ENCODE measurements around the gene RPTOR. TPM values are rescaled to one million over a fixed set of nuclear protein-coding genes. Genes with fewer than 3 reads are reported as not detected.

RPTOR gene
- total RNA-seq, 1 donor from 2014 or later = 21.8 TPM

DNA sequence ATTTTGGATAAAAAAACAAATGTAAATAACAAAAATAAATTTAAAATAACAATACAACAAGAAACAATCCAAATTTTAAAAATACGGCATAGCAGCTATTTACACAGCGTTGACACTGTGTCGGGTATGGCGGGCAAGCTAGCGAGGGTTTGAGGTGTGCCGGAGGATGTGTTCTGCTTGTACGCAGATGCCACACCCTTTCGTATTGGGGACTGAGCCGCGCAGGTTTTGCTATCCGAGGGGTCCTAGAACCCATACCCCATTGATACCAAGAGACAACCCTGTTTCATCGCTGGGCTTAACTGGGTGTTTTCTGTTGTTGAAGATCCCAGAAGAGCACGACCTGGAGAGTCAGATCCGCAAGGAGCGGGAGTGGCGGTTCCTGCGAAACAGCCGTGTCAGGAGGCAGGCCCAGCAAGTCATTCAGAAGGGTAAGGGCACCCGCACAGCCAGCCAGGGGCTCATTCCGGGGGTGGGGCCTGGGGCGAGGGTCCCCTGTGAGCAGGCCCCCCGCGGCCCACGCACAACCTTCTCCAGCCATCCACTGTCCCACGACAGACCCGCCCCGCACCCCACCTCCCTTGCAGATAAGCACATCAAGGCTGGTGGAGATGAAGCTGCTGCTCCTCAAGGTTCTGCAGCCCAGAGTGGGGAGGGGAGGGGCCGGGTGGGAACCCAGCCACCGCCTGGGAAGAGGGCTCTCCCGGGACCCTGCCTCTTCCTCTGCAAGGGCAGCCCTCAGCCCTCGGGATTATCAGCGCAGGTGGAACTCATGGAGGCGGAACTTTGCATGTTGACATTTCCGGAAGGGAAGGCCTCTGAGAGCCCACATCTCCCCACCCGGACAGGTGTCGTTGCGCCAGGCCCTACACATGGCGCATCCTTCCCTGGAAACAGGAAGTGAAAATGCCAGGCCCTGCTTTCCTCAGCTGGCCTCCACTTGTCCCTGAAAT, 395.8 kb downstream of the RPTOR start:
- no peak overlapping the region for H3K27ac ChIP-seq (replicated peaks)

DNA sequence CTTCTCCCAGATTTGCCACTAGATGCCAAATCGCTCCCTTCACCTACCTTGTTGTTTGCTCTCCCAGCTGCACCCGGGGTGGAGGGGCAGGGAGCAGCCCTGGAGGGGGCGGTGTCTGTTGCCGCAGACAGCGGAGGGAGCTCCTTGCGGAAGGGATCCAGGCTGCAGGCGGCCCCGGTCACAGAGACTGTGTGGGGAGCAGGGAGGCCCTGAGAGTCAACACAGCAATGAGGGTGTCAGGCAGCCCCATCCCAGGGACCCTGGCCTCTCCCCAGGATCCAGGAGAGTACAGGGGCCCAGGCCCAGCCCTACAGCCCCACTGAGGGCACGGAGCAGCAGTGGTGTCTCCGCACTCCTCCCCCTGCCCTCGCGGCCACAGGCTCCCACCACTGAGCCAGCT, 396.5 kb downstream of the RPTOR start:
- no peaks in the 10 kb centered on the region for H3K27me3 ChIP-seq (ENCODE audit: low read depth)
- TF ChIP-seq, protein P1, sequence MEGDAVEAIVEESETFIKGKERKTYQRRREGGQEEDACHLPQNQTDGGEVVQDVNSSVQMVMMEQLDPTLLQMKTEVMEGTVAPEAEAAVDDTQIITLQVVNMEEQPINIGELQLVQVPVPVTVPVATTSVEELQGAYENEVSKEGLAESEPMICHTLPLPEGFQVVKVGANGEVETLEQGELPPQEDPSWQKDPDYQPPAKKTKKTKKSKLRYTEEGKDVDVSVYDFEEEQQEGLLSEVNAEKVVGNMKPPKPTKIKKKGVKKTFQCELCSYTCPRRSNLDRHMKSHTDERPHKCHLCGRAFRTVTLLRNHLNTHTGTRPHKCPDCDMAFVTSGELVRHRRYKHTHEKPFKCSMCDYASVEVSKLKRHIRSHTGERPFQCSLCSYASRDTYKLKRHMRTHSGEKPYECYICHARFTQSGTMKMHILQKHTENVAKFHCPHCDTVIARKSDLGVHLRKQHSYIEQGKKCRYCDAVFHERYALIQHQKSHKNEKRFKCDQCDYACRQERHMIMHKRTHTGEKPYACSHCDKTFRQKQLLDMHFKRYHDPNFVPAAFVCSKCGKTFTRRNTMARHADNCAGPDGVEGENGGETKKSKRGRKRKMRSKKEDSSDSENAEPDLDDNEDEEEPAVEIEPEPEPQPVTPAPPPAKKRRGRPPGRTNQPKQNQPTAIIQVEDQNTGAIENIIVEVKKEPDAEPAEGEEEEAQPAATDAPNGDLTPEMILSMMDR (IDR thresholded peaks at IDR 0.05; ENCODE audit: borderline replicate concordance) = no peak
- intact Hi-C loops (cut with micrococcal nuclease) = no loop called here
- H3K9me3 ChIP-seq (replicated peaks) = no peaks in the 10 kb centered on the region
- H3K27ac ChIP-seq (replicated peaks) = no peak overlapping the region
- H3K4me3 ChIP-seq = no peak overlapping the region
- peaks cover 30% of the 10 kb centered on the region for H3K36me3 ChIP-seq
- DNase-seq = no peak
- H3K4me1 ChIP-seq = peaks cover 23% of the 10 kb centered on the region

More for the DNA sequence above, 395.8 kb downstream of the RPTOR start:
- Histone ChIP-seq H3K4me1 (peaks cover 23% of the 10 kb centered on the region), H3K9me3 (replicated peaks) (no peaks in the 10 kb centered on the region), H3K4me3 (no peak overlapping the region), H3K36me3 (peaks cover 22% of the 10 kb centered on the region), H3K27me3 (ENCODE audit: low read depth) (no peaks in the 10 kb centered on the region)
- TF ChIP-seq, protein P1 (IDR thresholded peaks at IDR 0.05; ENCODE audit: borderline replicate concordance) = no peak
- intact Hi-C loops (cut with micrococcal nuclease) = no loop called here
- DNase-seq = no peak

DNA sequence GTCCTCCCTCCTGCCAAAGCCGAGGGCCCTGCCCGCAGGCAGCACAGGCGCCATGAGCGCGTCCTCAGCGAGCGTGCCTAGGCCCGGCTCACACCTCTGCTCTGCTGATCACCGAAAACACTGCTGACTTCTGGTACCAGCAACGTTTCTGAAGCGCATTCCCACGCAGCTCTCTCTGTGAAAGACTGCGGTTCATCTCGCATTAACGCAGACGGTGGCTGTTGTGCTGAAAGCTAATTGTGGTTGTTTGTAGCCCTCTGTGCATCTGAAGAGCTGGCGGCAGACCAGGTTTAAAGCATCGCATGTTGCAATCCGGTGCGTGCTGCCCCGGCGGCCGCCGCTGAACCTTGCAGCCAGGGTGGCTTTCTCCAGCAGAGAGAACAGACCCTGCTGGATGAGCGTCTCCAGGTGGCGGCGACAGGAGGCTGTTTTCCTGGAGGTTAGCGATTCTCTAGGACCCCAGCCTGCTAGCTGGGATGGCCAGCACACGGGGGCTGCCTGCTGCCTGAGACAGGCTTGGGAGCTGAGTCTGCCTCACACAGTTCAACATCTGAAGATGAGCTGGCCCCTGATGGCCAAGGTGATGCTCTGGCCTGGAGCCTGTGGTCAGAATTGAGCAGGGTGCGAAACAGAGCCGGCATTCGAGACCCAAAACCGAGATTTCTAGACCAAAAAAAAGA, 397.2 kb downstream of the RPTOR start:
- intact Hi-C loops (cut with micrococcal nuclease) = no loop called here
- H3K27me3 ChIP-seq (ENCODE audit: low read depth) = no peaks in the 10 kb centered on the region
- peak overlapping the region; percentile 38 for H3K27ac ChIP-seq (replicated peaks)
- TF ChIP-seq, protein P1 (IDR thresholded peaks at IDR 0.05; ENCODE audit: borderline replicate concordance) = no peak
- DNase-seq = no peak
- no peak overlapping the region for H3K4me3 ChIP-seq
- H3K4me1 ChIP-seq = peaks cover 23% of the 10 kb centered on the region
- H3K9me3 ChIP-seq (replicated peaks) = peaks cover 3% of the 10 kb centered on the region
- peaks cover 37% of the 10 kb centered on the region for H3K36me3 ChIP-seq

DNA sequence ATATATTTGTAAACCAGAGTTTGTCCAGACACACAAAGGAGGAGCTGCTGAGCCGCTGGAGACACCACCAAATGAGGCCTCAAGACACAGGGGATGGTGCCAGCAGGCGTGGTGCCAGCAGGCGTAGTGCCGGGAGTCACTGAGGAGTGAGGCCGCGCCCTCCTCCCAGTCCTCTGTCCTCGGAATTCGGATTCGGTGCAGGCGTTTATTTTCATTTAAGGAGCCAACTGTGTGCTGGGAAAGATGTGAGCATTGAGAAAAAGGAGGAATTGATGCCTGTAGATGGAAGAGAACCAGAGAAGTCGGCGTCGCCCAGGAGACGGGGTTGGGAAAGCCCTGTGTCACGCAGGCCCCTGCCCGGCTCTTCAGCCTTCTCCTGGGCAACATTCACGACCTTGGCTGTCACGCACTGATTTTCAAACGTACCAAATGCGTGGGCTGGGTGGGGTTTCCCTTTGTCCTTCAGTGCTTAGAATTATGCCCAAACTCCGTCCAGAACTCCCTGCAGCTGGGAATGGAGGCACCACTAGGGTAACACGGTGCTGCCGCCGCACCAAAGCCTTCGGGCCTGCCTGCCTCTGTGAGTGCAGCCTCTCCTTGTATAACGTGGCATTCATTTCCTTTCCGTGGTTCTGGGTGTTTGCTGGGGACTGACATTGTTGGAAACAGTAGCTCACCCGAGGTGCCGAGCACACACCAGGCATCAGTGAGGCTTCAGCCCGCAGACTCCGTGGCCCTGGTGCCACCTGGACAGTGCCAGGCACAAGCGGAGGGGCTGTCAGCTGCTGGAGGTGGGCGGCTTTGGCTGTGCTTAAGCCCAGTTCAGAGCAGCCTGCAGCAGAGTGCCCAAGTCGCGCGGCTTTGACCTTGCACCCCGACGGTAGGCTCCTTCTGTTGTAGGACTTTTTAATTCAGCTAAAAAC, 398.0 kb downstream of the RPTOR start:
- peak overlapping the region; percentile 38 for H3K27ac ChIP-seq (replicated peaks)
- peak overlapping the region; percentile 29 for H3K4me3 ChIP-seq
- H3K27me3 ChIP-seq (ENCODE audit: low read depth) = no peaks in the 10 kb centered on the region
- peak; percentile 95 for DNase-seq
- TF ChIP-seq, protein P1 (IDR thresholded peaks at IDR 0.05; ENCODE audit: borderline replicate concordance) = peak; percentile 37
- peaks cover 3% of the 10 kb centered on the region for H3K9me3 ChIP-seq (replicated peaks)
- intact Hi-C loops (cut with micrococcal nuclease) = no loop called here
- H3K36me3 ChIP-seq = peaks cover 45% of the 10 kb centered on the region
- peaks cover 23% of the 10 kb centered on the region for H3K4me1 ChIP-seq
